Astrocyte (in vitro differentiated cells and primary cell): ENCODE data around the gene ELMOD1.

Experiments
- EZH2 ChIP-seq: IDR thresholded peaks from 2 replicates; pipeline ENCODE4 v1.6.1; 2012; ENCODE audit warnings: mild to moderate bottlenecking, low read length, inconsistent platforms; ENCODE audit not compliant: insufficient read depth
- TF ChIP-seq, protein P1 (sequence below): IDR thresholded peaks from 2 replicates; pipeline ENCODE4 v1.5.1; 2011; ENCODE audit warnings: low read depth, mild to moderate bottlenecking, inconsistent platforms, low read length, moderate library complexity; ENCODE audit not compliant: insufficient read depth

- TF ChIP-seq, protein P1, sequence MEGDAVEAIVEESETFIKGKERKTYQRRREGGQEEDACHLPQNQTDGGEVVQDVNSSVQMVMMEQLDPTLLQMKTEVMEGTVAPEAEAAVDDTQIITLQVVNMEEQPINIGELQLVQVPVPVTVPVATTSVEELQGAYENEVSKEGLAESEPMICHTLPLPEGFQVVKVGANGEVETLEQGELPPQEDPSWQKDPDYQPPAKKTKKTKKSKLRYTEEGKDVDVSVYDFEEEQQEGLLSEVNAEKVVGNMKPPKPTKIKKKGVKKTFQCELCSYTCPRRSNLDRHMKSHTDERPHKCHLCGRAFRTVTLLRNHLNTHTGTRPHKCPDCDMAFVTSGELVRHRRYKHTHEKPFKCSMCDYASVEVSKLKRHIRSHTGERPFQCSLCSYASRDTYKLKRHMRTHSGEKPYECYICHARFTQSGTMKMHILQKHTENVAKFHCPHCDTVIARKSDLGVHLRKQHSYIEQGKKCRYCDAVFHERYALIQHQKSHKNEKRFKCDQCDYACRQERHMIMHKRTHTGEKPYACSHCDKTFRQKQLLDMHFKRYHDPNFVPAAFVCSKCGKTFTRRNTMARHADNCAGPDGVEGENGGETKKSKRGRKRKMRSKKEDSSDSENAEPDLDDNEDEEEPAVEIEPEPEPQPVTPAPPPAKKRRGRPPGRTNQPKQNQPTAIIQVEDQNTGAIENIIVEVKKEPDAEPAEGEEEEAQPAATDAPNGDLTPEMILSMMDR: peak; percentile 95
- TF ChIP-seq EZH2: no peak
These were observed 41.5 kb upstream of the ELMOD1 start for GRCh38 chr11:107549253-107549953.
